Ramos (cell line): Measurements from ENCODE around the gene PXDC1.

Source experiments
- in situ Hi-C: fragments of 300-500 bp; cut with MboI; formaldehyde crosslinking; loops from one replicate; pipeline ENCODE4 v1.14.3; 2022; ENCODE audit warnings: low sequenced_read_pairs; ENCODE audit not compliant: unreplicated experiment

PXDC1 gene, protein sequence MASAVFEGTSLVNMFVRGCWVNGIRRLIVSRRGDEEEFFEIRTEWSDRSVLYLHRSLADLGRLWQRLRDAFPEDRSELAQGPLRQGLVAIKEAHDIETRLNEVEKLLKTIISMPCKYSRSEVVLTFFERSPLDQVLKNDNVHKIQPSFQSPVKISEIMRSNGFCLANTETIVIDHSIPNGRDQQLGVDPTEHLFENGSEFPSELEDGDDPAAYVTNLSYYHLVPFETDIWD

DNA sequence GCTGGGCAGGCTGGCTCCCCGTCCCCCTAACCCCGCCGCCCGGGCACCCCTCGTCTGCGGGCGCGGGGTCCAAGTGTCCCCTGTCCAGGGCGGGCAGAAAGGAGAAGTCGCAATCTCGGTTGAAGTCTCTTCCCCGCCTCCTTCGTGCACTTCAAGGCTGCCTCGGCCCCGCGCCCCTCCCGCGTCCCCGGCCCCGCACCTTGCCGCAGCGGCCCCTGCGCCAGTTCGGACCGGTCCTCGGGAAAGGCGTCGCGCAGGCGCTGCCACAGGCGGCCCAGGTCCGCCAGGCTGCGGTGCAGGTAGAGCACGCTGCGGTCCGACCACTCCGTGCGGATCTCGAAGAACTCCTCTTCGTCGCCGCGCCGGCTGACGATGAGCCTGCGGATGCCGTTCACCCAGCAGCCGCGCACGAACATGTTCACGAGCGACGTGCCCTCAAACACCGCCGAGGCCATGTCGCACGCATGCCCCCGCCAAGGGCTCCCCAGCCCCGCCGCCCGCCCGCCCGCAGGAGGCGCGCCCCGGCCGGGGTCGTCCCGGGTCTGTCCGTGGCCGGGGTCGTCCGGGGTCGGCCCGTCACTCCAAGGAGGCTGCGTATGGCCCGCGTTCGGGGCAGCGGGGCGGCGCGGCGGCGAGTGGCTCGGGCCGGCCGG, at the start of gene PXDC1:
PXDC1 (minus strand) TSS at position 637 of the 653 bp plus-strand sequence; CDS start at position 455, 182 bp downstream.
- in situ Hi-C loops: no loop called here

DNA sequence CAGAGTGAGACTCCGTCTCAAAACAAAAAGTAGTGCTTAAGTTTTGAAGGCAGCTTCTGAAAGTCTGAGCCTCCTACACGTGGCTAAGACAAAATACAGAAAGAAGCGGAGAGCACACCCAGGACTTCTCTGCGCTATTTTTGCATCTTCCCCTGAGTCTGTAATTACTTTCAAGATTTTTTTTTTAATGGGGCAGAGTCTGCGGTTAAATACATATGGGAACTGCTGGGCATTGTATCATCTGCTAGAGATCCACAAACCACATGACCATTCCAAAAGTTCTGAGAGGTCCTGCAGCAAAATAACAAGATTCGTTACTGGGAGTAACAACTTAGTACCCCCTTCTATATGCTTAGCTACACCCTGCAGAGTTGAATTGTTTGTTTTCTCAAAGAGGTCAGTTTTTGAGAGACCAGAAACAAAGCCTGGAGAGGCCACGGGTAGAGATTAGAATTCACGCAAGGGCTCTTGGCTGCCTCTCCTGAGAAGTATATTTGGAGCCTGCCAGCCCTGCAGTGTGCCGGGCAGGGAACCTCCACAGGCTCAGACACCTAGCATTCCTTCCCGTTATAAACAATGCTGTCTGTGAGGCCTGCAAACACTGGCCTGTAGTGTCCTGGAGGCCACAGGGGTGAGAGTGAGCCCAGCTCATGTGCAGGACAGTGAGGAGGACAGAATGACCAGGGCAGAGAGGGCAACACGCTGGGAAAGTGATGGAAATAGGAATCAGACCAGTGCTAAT, 49.5 kb upstream of the PXDC1 start:
- in situ Hi-C loops: no loop called here

DNA sequence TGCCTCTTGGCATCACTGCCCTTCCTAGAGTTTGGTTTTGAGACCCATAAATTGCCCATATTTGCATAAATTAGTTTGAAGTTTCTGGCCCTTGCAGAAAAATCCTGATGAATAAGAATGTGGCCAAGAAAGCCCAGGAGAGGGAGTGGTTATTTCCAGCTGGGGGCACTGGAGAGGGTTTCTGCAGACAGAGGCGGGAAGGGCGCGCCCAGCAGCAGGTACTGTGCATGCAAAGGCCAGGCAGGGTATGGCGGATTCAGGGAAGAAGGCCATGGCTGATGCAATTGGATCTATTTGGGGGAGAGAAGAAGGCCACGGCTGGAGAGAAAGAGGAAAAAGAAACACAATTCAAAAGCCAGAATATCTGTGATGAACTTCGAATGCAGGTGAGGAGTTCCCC, 48.2 kb upstream of the PXDC1 start:
- in situ Hi-C loops: no loop called here

DNA sequence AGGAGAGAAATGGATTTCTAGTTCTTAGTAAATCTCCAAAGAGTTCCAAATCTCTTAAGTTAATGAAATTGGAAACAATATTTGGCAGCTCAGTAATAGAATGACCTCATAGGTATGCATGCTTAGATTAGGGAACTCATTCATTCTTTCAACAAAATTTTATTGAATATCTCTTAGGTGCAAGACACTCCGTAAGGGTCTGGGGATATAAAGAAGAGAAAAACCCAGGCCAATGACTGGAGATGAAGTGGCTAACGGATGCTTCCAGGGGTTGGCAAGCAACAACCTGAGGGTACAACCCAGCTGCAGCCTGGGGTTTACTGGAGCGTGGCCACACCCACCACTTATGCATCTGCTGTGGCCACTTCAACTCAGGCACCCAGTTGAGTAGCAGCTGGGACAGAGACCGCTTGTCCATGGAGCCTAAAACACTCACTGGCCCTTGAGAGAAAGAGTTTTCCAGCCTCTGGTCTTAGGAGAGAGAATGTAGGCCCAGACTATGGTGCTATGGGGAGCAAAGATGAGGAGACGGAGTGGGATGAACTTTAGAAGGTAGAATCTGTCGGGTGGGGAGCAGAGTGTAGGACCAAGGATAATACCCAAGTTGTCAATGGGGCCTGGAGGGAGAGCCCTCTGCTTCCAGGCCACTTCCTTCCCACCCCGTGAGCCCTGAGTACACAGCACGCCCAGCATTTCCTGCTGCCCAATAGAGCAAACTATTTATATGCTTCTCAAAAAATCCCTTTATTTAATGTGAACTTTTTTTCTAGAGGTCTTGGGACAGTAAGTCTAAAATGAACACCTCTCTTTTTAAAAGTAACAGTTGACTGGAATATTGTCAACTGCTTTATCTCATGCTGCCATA, 46.8 kb upstream of the PXDC1 start:
- in situ Hi-C loops: no loop called here

DNA sequence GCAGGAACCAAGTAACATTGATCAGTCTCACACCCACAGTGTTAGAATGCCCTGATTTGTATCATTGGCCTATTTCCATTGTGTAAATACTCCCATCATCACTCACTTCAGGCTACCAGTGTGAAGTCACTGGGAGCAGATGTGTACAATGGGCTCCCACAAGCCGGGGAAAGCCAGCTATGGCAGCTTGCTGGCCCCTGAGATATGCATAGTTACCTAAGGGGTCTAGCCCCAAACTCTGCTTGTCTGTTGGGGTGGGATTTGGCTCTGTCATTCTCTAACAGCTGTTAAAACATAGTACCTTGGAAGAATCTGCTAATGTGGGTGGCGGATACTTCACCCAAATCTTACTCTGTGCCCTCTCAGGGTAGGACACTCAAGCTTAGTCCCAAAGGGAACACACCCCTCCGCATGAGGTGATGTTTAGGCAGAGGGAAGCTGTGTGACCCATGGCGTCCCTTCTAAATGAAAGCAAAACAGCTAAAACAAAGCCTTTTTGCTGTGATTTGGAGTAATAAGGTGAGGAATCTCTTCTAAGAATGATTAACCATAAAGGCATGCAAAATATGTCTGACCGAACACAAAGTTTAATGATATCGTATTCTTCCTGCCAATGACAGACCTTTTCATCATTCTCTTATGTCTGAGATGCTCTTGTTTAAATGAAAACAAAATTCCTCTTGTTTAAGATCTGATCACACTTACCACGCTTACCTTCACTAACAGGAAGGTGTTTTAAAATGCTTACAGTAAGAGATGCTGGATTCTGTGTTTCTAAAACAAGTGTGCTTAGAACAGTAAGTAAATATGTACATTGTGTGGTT, 45.9 kb upstream of the PXDC1 start:
- in situ Hi-C loops: no loop called here

DNA sequence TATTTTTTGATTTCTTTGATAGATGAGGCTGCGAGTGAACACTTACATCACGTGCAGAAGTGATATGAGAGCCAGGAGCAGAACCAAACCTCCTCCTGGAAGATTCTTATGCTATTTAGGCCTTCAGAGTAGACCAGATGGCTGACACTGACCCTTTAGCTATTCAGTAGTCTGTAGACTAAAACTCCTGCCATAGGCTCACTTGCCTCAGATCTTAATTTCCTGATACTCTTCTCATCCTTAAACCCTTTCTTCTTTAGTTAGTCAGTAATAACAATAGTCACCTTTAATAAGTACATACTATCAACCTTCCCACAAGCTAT, 45.2 kb upstream of the PXDC1 start:
- in situ Hi-C loops: no loop called here

DNA sequence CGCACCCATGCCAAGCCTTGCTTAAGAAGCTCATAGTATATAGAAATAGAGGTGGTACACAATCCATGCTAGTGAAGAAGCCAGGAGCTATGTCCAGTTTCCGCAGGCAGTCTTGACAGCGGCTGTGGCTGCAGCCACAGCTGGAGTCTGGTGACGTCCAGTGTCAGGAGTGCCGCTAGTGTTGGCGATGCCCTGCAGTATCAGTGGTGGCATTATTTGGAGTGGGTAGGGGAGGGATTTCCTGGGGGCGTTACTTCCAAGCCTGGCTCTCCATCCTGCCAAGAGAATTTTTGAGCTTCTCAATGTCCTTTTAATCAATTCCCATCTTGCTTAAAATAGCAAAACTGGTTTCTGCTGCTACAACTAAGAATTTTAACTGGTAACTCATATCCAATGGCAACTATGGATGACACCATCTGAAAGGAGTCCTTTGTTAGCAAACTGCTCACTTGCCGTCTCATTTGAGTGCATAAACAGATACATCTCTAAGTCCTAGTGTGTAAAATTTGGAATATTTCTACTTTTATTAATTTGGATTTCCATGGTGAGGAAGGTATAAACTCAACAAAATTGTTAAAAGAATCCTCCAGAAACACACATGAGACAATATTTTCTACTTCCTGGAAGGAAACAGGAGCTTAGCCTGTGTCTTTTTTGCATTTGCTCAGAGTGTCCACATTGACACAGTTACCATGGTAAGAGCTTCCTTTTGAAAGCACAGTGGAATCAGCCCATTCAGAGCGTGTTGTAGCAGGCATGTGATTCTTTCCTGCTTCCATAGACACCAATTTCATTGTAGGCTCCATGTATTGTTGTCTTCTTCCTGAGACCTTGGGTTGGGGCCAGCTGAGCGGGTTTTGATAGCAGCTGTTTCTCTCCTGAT, 44.6 kb upstream of the PXDC1 start:
- in situ Hi-C loops: no loop called here

DNA sequence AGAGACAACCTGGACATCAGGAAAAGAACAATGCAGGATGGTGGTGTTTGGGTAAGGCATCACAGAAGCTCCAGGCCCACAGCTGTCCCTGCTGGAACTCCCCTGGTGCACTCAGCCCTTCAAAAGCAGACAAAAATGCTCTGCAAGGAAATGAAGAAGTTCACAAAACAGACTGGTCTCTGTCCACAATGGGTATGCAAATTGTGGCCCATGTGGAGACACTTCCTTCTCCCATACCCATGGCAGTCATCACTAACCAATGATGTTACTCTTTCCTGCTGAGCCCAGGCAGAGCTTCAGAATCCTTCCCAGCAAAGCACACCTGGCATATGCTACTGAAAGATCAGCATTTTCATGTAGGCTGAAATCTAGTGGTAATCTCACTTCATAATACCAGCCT, 42.6 kb upstream of the PXDC1 start:
- in situ Hi-C loops: no loop called here

DNA sequence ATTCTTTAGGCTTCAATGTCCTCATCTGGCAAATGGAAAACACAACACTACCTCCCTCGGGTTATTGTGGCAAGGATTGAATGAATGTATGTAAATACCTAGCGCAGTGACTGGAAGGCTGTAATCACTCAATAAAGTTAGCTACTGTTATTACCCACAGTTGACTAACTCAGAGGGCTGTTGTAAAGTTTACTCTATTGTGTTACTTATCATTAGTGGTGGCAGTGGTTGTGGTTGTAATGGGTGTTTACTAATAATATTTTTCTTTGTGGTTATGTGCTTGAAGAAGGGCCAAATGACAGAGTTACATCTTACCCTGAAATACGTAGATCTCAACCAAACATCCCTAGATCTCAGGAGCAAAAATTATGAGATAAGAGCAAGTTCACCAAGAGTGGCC, 42.0 kb upstream of the PXDC1 start:
- in situ Hi-C loops: no loop called here

DNA sequence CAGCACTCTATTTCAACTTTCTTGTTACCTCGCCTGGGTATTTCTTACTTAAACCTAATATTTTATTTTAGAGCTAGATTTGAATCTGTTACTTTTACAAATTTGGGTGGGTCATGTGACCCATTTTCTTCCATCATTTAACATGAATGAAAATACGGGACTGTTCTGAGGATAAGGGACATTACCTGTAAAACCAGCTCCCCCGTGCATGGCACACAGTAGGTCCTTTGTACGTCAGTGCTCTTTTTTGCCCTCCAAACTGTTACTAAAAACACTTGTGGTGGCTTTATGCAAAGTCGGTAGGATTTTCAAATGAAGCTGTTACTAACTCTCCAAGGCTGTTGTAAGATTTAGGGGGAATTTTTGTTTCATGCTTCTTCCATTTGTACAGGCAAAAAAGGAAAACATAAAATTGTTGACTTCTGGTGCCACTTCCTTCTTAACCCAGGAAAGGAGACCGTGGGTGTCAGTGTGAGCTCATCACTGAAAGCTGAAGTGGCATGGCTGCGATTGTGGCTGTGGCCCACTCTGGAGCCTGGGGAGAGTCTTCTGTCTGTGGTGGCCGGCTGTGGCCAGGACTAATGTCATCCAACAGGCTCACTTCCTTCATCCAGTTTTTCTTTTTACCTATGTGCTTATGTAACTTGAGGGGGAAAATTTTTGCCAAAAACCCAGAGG, 40.2 kb upstream of the PXDC1 start:
- in situ Hi-C loops: no loop called here

DNA sequence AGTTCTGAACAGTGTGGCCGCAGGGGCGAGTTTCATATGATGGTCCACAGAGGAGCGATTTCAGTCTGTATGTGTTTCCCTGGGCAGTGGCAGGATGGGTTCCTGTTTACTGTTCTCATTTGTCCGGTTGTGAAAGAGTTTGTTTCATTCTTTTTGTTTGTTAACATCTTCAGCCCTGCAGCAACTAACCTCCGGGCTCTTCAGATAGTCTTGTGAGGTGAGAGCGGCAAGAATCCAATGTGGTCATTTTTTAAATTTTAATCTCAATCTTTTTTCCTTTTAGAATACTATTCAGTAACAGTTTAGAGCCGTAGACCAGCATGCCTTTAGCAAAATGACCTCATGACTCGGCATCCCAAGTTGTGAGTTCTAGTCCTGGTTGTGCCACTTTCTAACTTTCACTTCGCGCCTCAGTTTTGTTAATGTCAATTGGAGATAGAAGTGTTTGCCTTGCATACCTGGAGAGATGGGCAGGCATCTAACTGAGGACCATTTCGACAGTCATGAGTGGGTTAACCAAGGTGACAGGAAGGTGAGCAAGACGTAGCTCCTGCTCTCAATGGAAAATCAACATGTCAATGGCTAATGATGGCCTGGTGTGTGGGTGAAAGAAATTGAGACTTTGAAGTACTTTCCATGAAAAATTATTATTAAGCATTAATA, 38.5 kb upstream of the PXDC1 start:
- in situ Hi-C loops: no loop called here

DNA sequence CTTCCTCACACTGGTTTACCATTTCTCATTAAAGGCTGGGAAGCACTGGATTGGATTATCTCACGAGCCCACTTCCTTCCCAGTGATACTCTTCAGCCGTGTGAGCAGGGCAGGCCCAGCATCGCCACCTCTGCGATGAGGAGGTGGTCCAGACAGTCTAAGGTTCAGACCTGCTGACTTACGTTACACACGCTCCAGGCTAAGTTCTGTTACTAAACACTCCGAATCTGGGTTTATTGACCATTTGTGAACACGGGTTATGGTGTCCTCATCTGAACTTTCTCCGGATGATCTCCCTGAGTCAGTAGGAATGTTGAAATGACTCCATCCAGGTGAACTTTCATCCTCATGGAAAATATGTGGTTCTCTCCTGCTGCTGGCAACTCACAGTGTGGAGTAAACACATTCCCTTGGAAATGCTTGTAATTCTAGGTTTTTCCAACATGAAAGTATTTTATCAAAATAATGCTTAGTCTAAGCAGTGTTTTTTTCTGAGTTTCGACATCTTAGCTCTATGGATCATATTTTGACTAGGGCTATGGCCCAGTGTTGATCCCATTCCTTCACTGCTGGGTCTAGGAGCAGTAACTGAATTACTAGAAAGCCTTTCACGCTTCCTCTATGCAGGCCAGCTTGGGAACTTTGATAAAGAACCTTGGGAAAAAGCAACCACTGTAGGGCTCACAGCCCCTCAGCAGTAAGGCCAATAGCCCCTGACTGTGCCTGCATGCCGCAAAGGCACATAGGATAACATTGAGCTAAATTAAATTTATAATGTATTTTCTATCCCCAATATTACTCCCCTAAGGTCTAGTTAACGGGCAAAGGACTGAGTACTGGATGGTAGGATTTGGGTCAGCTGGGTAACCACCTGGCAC, 37.7 kb upstream of the PXDC1 start:
- in situ Hi-C loops: no loop called here

DNA sequence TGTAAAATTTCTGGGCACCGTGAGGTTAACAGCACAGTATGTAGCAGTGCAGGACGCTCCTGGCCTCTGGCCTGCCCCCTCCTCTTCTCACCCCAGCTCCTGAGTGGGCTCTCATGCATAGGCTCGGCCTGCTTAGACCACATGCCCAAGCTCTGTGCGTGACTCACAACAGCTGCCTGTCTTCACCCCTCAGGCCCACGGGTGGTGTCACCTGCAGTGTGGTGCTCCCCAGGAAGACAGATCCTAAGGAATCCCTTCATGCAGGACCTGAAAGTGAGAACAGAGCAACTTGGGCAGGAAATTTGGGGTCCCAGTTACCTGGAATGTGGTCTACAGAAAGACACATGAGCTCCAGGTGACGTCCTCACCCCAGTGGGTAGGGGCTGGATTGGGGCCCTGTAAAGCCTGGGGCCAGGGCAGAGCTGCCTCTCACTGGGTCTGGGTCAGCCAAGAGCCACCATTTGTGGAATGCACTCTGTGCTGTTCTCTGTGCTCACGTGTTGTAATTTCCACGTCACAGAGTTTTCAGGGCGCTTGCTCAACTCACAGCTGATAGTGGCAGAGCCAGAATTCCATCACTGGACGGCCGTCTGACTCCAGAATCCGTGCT, 37.0 kb upstream of the PXDC1 start:
- in situ Hi-C loops: no loop called here

DNA sequence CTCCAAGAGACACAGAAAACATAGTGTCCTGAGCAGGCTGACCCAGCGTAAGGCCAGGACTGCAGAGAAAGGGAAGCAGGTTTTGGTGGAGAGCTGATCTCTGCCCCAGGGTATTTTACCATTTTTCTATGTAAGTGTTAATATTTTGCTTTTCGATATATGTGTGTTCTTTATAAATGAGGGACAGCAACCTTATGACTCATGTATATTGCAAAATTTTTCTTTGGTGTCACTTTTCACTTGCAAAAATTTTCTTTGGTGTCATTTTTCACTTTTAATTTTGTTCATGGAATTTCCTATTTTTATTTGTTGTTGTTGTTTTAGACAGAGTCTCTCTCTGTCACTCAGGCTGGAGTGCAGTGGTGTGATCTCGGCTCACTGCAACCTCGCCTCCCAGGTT, 34.6 kb upstream of the PXDC1 start:
- in situ Hi-C loops: no loop called here

DNA sequence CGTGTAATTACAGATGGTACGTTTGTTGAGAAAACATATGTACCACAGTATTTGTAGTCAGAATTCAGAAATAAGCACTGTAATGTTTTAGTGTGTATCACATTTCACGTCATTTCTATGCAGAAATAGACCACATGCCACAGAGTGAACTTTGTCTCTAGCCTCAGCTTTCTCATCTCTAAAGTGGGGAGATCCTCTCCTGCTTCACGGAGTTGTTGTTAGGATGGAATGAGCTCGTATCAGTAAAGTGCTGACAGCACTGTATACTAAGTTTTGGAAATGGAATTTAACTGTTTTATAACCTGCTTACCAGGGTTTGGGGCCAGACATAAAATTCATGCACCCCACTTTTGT, 34.2 kb upstream of the PXDC1 start:
- in situ Hi-C loops: no loop called here

DNA sequence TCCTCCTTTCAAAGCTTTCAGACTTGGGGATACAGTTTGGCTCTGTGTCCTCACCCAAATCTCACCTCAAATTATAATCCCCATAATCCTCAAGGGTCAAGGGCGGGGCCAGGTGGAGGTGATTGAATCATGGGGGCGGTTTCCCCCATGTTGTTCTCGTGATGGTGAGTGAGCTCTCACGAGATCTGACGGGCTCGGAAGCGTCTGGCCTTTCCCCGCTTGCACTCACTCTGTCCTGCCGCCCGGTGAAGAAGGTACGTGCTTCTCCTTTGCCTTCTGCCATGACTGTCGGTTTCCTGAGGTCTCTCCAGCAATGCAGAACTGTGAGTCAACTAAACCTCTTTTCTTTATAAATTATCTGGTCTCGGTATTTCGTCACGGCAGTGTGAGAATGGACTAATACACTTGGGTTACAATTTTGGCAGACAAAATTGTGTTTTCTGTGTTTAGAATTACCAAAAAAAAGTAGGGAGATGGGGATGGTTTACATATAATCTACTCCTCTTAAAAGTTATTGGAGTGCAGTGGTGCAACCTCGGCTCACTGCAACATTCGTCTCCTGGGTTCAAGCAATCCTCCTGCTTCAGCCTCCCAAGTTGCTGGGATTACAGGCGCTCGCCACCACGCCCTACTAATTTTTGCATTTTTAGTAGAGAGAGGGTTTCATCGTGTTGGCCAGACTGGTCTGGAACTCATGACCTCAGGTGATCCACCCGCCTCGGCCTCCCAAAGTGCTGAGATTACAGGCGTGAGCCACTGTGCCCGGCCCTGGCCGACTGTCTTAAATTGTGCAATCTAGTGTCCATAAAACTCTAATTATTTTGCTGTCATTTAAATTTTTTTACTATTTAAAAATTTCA, 33.6 kb upstream of the PXDC1 start:
- in situ Hi-C loops: no loop called here
